Gastroesophageal sphincter (tissue), 3 donors: ENCODE data around the gene RAP1GDS1.

ENCODE experiments used
- POLR2AphosphoS5 ChIP-seq: sonication (generic); formaldehyde crosslinking; IDR thresholded peaks from one replicate; pipeline ENCODE4 v1.6.1; 2017; ENCODE audit warnings: antibody characterized with exemption
- TF ChIP-seq, protein P1 (sequence below), 4 experiments: fragments of 200-600 bp in 2 of 4; fragments of 450-650 bp in 2 of 4; sonication (generic) in 1 of 4; IDR thresholded peaks; one replicate each; pipeline ENCODE4 v1.5.1; 2017 to 2019; ENCODE audit warnings: antibody characterized with exemption in 4 of 4, mild to moderate bottlenecking in 2 of 4, moderate library complexity in 2 of 4

DNA sequence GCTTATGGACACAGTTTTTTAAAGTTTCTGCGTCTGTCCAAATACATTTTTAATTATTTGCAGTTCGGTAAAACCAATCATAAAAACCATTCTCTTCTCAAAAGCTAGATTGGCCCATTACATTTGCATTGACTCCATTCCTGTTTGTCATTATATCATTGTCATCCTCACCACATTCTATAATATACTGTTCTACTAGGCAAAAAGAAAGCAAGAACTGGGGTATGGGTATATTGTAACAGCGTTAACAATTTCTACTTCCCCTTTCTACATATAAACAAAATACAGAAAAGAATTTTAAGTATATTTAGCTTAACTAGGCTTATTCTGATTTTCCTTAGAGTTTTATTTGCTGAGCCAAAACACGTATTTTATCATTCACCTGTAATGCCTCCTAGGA lies 91.8 kb downstream of the RAP1GDS1 start:
- TF ChIP-seq POLR2AphosphoS5, result no peak
- TF ChIP-seq, protein P1, sequence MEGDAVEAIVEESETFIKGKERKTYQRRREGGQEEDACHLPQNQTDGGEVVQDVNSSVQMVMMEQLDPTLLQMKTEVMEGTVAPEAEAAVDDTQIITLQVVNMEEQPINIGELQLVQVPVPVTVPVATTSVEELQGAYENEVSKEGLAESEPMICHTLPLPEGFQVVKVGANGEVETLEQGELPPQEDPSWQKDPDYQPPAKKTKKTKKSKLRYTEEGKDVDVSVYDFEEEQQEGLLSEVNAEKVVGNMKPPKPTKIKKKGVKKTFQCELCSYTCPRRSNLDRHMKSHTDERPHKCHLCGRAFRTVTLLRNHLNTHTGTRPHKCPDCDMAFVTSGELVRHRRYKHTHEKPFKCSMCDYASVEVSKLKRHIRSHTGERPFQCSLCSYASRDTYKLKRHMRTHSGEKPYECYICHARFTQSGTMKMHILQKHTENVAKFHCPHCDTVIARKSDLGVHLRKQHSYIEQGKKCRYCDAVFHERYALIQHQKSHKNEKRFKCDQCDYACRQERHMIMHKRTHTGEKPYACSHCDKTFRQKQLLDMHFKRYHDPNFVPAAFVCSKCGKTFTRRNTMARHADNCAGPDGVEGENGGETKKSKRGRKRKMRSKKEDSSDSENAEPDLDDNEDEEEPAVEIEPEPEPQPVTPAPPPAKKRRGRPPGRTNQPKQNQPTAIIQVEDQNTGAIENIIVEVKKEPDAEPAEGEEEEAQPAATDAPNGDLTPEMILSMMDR (IDR thresholded peaks at IDR 0.05), result no peak
